Neural cell (in vitro differentiated cells): Measurements from ENCODE around the gene STX4. TPM values are rescaled to one million over a fixed set of nuclear protein-coding genes. Genes with fewer than 3 reads are reported as not detected.

Source experiments
- H2AFZ ChIP-seq: fragments of 200-600, 300-800 bp; sonication (generic), shearing (Covaris generic); 2 replicates; pipeline ENCODE4 v1.6.0; 2014; ENCODE audit warnings: low read depth, mild to moderate bottlenecking, antibody characterized with exemption, low read length, moderate library complexity
- H3F3A ChIP-seq: fragments of 200-600 bp; shearing (Covaris generic); 2 replicates; pipeline ENCODE4 v1.6.1; 2016; ENCODE audit warnings: mild to moderate bottlenecking, moderate library complexity, mixed read lengths, antibody characterized with exemption, low read length; ENCODE audit not compliant: insufficient read depth, poor library complexity, severe bottlenecking
- H3K27ac ChIP-seq: fragments of 200-600, 300-800 bp; sonication (generic), shearing (Covaris generic); 2 replicates; pipeline ENCODE4 v1.5.1; 2014; ENCODE audit warnings: mild to moderate bottlenecking, low read length, moderate library complexity
- H3K27me3 ChIP-seq: fragments of 300-800, 200-600 bp; sonication (generic), shearing (Covaris generic); 2 replicates; pipeline ENCODE4 v1.6.0; 2014; ENCODE audit warnings: mild to moderate bottlenecking, low read depth, low read length, moderate library complexity; ENCODE audit not compliant: insufficient read depth
- H3K36me3 ChIP-seq: fragments of 300-800, 200-600 bp; sonication (generic), shearing (Covaris generic); 2 replicates; pipeline ENCODE4 v1.5.1; 2014; ENCODE audit warnings: mild to moderate bottlenecking, antibody characterized with exemption, low read length, moderate library complexity; ENCODE audit not compliant: insufficient read depth
- H3K4me2 ChIP-seq: fragments of 300-800, 200-600 bp; sonication (generic), shearing (Covaris generic); 2 replicates; pipeline ENCODE4 v1.6.0; 2014; ENCODE audit warnings: mild to moderate bottlenecking, low read length
- H3K4me3 ChIP-seq: fragments of 300-800, 200-600 bp; sonication (generic), shearing (Covaris generic); 2 replicates; pipeline ENCODE4 v1.5.1; 2014; ENCODE audit warnings: mild to moderate bottlenecking, low read length, moderate library complexity
- H3K79me2 ChIP-seq: fragments of 200-600 bp; shearing (Covaris generic); replicated peaks from 2 replicates; pipeline ENCODE4 v1.6.0; 2014; ENCODE audit warnings: mild to moderate bottlenecking, low read length, moderate library complexity; ENCODE audit not compliant: insufficient read depth
- H3K9ac ChIP-seq: fragments of 300-800, 200-600 bp; sonication (generic), shearing (Covaris generic); 2 replicates; pipeline ENCODE4 v1.6.1; 2016; ENCODE audit warnings: mild to moderate bottlenecking, low read length, mixed read lengths
- H3K9me2 ChIP-seq: fragments of 200-600 bp; shearing (Covaris generic); 2 replicates; pipeline ENCODE4 v1.6.1; 2016; ENCODE audit warnings: mild to moderate bottlenecking, low read length, mixed read lengths; ENCODE audit not compliant: insufficient read depth
- H3K9me3 ChIP-seq: fragments of 200-600, 300-800 bp; sonication (generic), shearing (Covaris generic); 2 replicates; pipeline ENCODE4 v1.6.1; 2016; ENCODE audit warnings: mild to moderate bottlenecking, mixed run types, low read length, moderate library complexity, mixed read lengths
- H4K20me1 ChIP-seq: fragments of 200-600 bp; shearing (Covaris generic); 2 replicates; pipeline ENCODE4 v1.6.1; 2016; ENCODE audit warnings: mild to moderate bottlenecking, mixed run types; ENCODE audit not compliant: insufficient read depth
- EP300 ChIP-seq: fragments of 450-650 bp; conservative IDR thresholded peaks from 2 replicates; pipeline ENCODE4 v1.6.1; 2014; ENCODE audit warnings: antibody characterized with exemption, mild to moderate bottlenecking, moderate library complexity; ENCODE audit not compliant: poor library complexity, severe bottlenecking
- EZH2 ChIP-seq: fragments of 200-600, 300-800 bp; shearing (Covaris generic), sonication (generic); IDR thresholded peaks from 2 replicates; pipeline ENCODE4 v1.6.1; 2014; ENCODE audit warnings: antibody characterized with exemption, low read length, borderline replicate concordance, mild to moderate bottlenecking; ENCODE audit not compliant: insufficient read depth, poor library complexity, severe bottlenecking
- MXI1 ChIP-seq: fragments of 450-650 bp; conservative IDR thresholded peaks from 2 replicates; pipeline ENCODE4 v1.6.1; 2014; ENCODE audit warnings: antibody characterized with exemption, mild to moderate bottlenecking; ENCODE audit not compliant: poor library complexity, severe bottlenecking
- POLR2AphosphoS5 ChIP-seq: IDR thresholded peaks from 2 replicates; pipeline ENCODE4 v1.6.1; 2012
- RAD21 ChIP-seq: fragments of 450-650 bp; conservative IDR thresholded peaks from 2 replicates; pipeline ENCODE4 v1.6.1; 2014; ENCODE audit warnings: antibody characterized with exemption, mild to moderate bottlenecking, moderate library complexity
- SMC3 ChIP-seq: fragments of 450-650 bp; conservative IDR thresholded peaks from 2 replicates; pipeline ENCODE4 v1.6.1; 2014; ENCODE audit warnings: antibody characterized with exemption, mild to moderate bottlenecking, moderate library complexity; ENCODE audit not compliant: poor library complexity
- TAF1 ChIP-seq: IDR thresholded peaks from 2 replicates; pipeline ENCODE4 v1.6.1; 2012; ENCODE audit warnings: low read depth
- polyA plus RNA-seq: library from polyadenylated mRNA; depleted of rRNA; stranded (reverse); fragments of >200 nt; gene quantifications from 2 replicates; pipeline ENCODE4 v1.2.3, GENCODE V29; 2014
- TF ChIP-seq, protein P1 (sequence below): fragments of 450-650 bp; IDR thresholded peaks from 2 replicates; pipeline ENCODE4 v1.5.1; 2014; ENCODE audit warnings: antibody characterized with exemption, mild to moderate bottlenecking, moderate library complexity; ENCODE audit not compliant: poor library complexity, severe bottlenecking
- TF ChIP-seq, protein P2 (sequence below): IDR thresholded peaks from 2 replicates; pipeline ENCODE4 v1.6.1; 2012; ENCODE audit warnings: borderline replicate concordance

Gene STX4
- polyA plus RNA-seq, 1 donor from 2014 or later, result 32.2 TPM

DNA sequence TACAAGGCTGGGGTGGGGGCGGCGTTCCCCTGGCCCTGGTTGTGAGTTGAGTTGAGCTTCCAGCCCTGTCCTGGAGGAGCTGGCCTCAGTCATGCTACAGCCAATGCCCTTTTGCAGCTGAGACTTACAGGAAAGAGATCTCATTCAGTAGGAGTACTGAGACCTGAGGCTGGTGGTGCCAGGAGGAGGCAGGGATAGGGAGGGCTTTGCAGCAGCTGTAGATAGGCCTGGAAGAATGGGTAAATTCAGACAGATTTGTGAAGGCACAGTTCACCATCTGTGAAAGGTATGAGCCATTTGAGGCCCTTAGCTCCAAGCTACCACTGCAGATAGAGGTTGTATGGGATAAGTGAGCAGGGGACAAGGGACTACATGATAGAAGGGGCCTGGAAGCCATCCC lies 5.6 kb downstream of the STX4 start:
- Histone ChIP-seq H3K27ac (no peak overlapping the region), H3K9me3 (no peaks in the 10 kb centered on the region), H3K27me3 (no peaks in the 10 kb centered on the region), H3K36me3 (no peaks in the 10 kb centered on the region), H2AFZ (no peak overlapping the region), H3K4me2 (no peak overlapping the region), H4K20me1 (no peaks in the 10 kb centered on the region), H3K9ac (no peak overlapping the region), H3F3A (no peaks in the 10 kb centered on the region), H3K9me2 (no peaks in the 10 kb centered on the region), H3K4me3 (no peak overlapping the region), H3K79me2 (peaks cover 6% of the 10 kb centered on the region)
- TF ChIP-seq MXI1 (no peak), POLR2AphosphoS5 (no peak), TAF1 (no peak), EZH2 (no peak), EP300 (no peak), SMC3 (no peak), RAD21 (no peak)
- TF ChIP-seq, protein P1, sequence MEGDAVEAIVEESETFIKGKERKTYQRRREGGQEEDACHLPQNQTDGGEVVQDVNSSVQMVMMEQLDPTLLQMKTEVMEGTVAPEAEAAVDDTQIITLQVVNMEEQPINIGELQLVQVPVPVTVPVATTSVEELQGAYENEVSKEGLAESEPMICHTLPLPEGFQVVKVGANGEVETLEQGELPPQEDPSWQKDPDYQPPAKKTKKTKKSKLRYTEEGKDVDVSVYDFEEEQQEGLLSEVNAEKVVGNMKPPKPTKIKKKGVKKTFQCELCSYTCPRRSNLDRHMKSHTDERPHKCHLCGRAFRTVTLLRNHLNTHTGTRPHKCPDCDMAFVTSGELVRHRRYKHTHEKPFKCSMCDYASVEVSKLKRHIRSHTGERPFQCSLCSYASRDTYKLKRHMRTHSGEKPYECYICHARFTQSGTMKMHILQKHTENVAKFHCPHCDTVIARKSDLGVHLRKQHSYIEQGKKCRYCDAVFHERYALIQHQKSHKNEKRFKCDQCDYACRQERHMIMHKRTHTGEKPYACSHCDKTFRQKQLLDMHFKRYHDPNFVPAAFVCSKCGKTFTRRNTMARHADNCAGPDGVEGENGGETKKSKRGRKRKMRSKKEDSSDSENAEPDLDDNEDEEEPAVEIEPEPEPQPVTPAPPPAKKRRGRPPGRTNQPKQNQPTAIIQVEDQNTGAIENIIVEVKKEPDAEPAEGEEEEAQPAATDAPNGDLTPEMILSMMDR, result no peak
- TF ChIP-seq, protein P2, sequence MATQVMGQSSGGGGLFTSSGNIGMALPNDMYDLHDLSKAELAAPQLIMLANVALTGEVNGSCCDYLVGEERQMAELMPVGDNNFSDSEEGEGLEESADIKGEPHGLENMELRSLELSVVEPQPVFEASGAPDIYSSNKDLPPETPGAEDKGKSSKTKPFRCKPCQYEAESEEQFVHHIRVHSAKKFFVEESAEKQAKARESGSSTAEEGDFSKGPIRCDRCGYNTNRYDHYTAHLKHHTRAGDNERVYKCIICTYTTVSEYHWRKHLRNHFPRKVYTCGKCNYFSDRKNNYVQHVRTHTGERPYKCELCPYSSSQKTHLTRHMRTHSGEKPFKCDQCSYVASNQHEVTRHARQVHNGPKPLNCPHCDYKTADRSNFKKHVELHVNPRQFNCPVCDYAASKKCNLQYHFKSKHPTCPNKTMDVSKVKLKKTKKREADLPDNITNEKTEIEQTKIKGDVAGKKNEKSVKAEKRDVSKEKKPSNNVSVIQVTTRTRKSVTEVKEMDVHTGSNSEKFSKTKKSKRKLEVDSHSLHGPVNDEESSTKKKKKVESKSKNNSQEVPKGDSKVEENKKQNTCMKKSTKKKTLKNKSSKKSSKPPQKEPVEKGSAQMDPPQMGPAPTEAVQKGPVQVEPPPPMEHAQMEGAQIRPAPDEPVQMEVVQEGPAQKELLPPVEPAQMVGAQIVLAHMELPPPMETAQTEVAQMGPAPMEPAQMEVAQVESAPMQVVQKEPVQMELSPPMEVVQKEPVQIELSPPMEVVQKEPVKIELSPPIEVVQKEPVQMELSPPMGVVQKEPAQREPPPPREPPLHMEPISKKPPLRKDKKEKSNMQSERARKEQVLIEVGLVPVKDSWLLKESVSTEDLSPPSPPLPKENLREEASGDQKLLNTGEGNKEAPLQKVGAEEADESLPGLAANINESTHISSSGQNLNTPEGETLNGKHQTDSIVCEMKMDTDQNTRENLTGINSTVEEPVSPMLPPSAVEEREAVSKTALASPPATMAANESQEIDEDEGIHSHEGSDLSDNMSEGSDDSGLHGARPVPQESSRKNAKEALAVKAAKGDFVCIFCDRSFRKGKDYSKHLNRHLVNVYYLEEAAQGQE, result no peak

DNA sequence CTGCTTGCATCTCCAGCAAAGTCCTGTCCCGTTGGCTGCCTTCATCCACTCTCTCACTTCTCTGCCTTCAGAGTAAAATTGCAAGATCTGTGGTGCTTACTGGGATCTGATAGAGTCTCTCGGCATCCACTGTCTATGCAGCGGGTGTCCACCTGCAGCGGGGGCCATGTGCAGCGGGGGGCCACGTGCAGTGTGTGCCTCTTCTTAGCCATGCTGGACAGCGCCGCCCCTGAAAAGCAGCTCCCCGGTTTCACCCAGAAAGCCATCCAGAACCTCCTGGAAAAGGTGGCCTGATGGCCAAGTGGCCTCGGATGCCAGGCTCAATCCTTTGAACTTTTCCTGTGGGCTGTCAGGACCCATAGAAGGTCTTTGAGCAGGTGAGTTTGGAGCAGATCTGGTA lies 9.5 kb downstream of the STX4 start:
- H3K79me2 ChIP-seq, result no peaks in the 10 kb centered on the region
- H3K9me3 ChIP-seq, result no peaks in the 10 kb centered on the region
- H2AFZ ChIP-seq, result no peak overlapping the region
- H3K27me3 ChIP-seq, result no peaks in the 10 kb centered on the region
- TF ChIP-seq, protein P1, result no peak
- H3K9ac ChIP-seq, result no peak overlapping the region
- H3F3A ChIP-seq, result no peaks in the 10 kb centered on the region
- no peaks in the 10 kb centered on the region for H4K20me1 ChIP-seq
- no peaks in the 10 kb centered on the region for H3K9me2 ChIP-seq
- no peak overlapping the region for H3K4me3 ChIP-seq
- no peaks in the 10 kb centered on the region for H3K36me3 ChIP-seq
- H3K27ac ChIP-seq, result no peak overlapping the region
- H3K4me2 ChIP-seq, result no peak overlapping the region
